Osteoblast (primary cell): Measurements from ENCODE around the gene TSG101. TPM values are rescaled to one million over a fixed set of nuclear protein-coding genes. Genes with fewer than 3 reads are reported as not detected.

ENCODE experiments used
- DNase-seq: peaks from one replicate; pipeline ENCODE4 v3.0.0; 2011; ENCODE audit warnings: low spot score, mixed read lengths; ENCODE audit not compliant: insufficient read length; ENCODE audit errors: missing footprints
- H2AFZ ChIP-seq: 2 replicates; pipeline ENCODE4 v1.6.0; 2011; ENCODE audit warnings: mild to moderate bottlenecking, low read length
- H3K27ac ChIP-seq: 2 replicates; pipeline ENCODE4 v1.5.1; 2011; ENCODE audit warnings: mild to moderate bottlenecking, low read depth, low read length, moderate library complexity
- H3K27me3 ChIP-seq: 2 replicates; pipeline ENCODE4 v1.6.0; 2012; ENCODE audit warnings: mild to moderate bottlenecking, control low read depth, inconsistent platforms, low read length, moderate library complexity; ENCODE audit not compliant: insufficient read depth
- H3K36me3 ChIP-seq: 2 replicates; pipeline ENCODE4 v1.5.1; 2011; ENCODE audit warnings: mild to moderate bottlenecking, low read length, control low read depth, moderate library complexity; ENCODE audit not compliant: insufficient read depth
- H3K4me1 ChIP-seq: 2 replicates; pipeline ENCODE4 v1.5.1; 2011; ENCODE audit warnings: mild to moderate bottlenecking, low read length, control low read depth, moderate library complexity; ENCODE audit not compliant: insufficient read depth
- H3K4me2 ChIP-seq: 2 replicates; pipeline ENCODE4 v1.6.0; 2011; ENCODE audit warnings: mild to moderate bottlenecking, low read length; ENCODE audit not compliant: insufficient read depth
- H3K4me3 ChIP-seq: fragments of 200-600 bp; sonication (generic); 3 replicates; pipeline ENCODE4 v1.5.1; 2012; ENCODE audit warnings: mild to moderate bottlenecking, low read length, inconsistent platforms; ENCODE audit not compliant: insufficient read depth
- H3K79me2 ChIP-seq: 2 replicates; pipeline ENCODE4 v1.6.0; 2012; ENCODE audit warnings: mild to moderate bottlenecking, low read length, control low read depth, inconsistent platforms; ENCODE audit not compliant: insufficient read depth
- H3K9me3 ChIP-seq: 2 replicates; pipeline ENCODE4 v1.5.1; 2011; ENCODE audit warnings: low read depth, low read length, control low read depth
- H4K20me1 ChIP-seq: 2 replicates; pipeline ENCODE4 v1.6.0; 2012; ENCODE audit warnings: mild to moderate bottlenecking, low read length, control low read depth; ENCODE audit not compliant: insufficient read depth
- CTCF ChIP-seq: IDR thresholded peaks from 2 replicates; pipeline ENCODE4 v1.5.1; 2011; ENCODE audit warnings: mild to moderate bottlenecking, low read depth, low read length, moderate library complexity; ENCODE audit errors: extremely low read depth
- total RNA-seq: library from RNA; depleted of rRNA; stranded (reverse); fragments of >200 nt; gene quantifications from 2 replicates; pipeline ENCODE4 v1.2.3, GENCODE V29; 2012

TSG101 gene
- 67.3 and 67.8 TPM in 2 replicates for total RNA-seq

GRCh38 chr11:18526521-18527296, at the start of gene TSG101:
Gene TSG101, minus strand, starts transcription at chr11:18526942. Its CDS starts 126 bp downstream, at chr11:18526816.
- Histone ChIP-seq H3K79me2 (peaks cover 61% of the 10 kb centered on the region), H3K36me3 (peaks cover 13% of the 10 kb centered on the region), H3K9me3 (no peaks in the 10 kb centered on the region), H2AFZ (peak within 1 kb of the TSS; percentile 86), H3K27me3 (no peaks in the 10 kb centered on the region), H3K4me3 (peak within 1 kb of the TSS; percentile 82), H3K4me2 (peak within 1 kb of the TSS; percentile 93), H4K20me1 (peaks cover 6% of the 10 kb centered on the region), H3K27ac (peak within 1 kb of the TSS; percentile 94), H3K4me1 (peaks cover 4% of the 10 kb centered on the region)
- peak; percentile 96 for DNase-seq
- TF ChIP-seq CTCF = no peak

GRCh38 chr11:18575361-18575760, 48.6 kb upstream of the TSG101 start:
- H4K20me1 ChIP-seq = peaks cover 2% of the 10 kb centered on the region
- DNase-seq = no peak
- H3K36me3 ChIP-seq = peaks cover 25% of the 10 kb centered on the region
- no peak overlapping the region for H3K4me3 ChIP-seq
- peaks cover 2% of the 10 kb centered on the region for H3K79me2 ChIP-seq
- no peaks in the 10 kb centered on the region for H3K9me3 ChIP-seq
- H3K27ac ChIP-seq = no peak overlapping the region
- no peak overlapping the region for H2AFZ ChIP-seq
- no peaks in the 10 kb centered on the region for H3K4me1 ChIP-seq
- no peak for TF ChIP-seq CTCF
- H3K4me2 ChIP-seq = no peak overlapping the region
- H3K27me3 ChIP-seq = no peaks in the 10 kb centered on the region

GRCh38 chr11:18567081-18567480, 40.3 kb upstream of the TSG101 start:
- Histone ChIP-seq H4K20me1 (peaks cover 2% of the 10 kb centered on the region), H3K4me2 (no peak overlapping the region), H3K4me1 (peaks cover 14% of the 10 kb centered on the region), H3K79me2 (no peaks in the 10 kb centered on the region), H3K27me3 (no peaks in the 10 kb centered on the region), H3K4me3 (no peak overlapping the region), H3K27ac (peak overlapping the region; percentile 5), H3K36me3 (peaks cover 15% of the 10 kb centered on the region), H2AFZ (no peak overlapping the region), H3K9me3 (no peaks in the 10 kb centered on the region)
- no peak for TF ChIP-seq CTCF
- peak; percentile 65 for DNase-seq

GRCh38 chr11:18566406-18566805, 39.7 kb upstream of the TSG101 start:
- Histone ChIP-seq H3K4me2 (no peak overlapping the region), H3K27ac (no peak overlapping the region), H2AFZ (no peak overlapping the region), H3K36me3 (peaks cover 15% of the 10 kb centered on the region), H3K27me3 (no peaks in the 10 kb centered on the region), H3K4me1 (peaks cover 14% of the 10 kb centered on the region), H3K9me3 (no peaks in the 10 kb centered on the region), H3K4me3 (no peak overlapping the region), H3K79me2 (no peaks in the 10 kb centered on the region), H4K20me1 (peaks cover 2% of the 10 kb centered on the region)
- DNase-seq = no peak
- TF ChIP-seq CTCF = no peak
